Kidney tubule cell (primary cell): ENCODE data around the gene FERD3L.

Experiments
- DNase-seq: peaks from one replicate; pipeline ENCODE4 v3.0.0-alpha.2; 2018; ENCODE audit warnings: low spot score

FERD3L gene

GRCh38 chr7:19099924-19100323 is 45.3 kb downstream of the FERD3L start:
- DNase-seq: no peak

GRCh38 chr7:19099194-19099593 is 46.0 kb downstream of the FERD3L start:
- DNase-seq: no peak

GRCh38 chr7:19098510-19098909 is 46.7 kb downstream of the FERD3L start:
- DNase-seq: no peak

- no peak for DNase-seq
Measured at GRCh38 chr7:19097165-19098055, 47.8 kb downstream of the FERD3L start.

GRCh38 chr7:19095353-19095860 is 49.8 kb downstream of the FERD3L start:
- DNase-seq: no peak
